Panc1 (cell line): Measurements from ENCODE around the gene MAPK8IP3. TPM values are rescaled to one million over a fixed set of nuclear protein-coding genes. Genes with fewer than 3 reads are reported as not detected.

Source experiments
- ATAC-seq: fragments of 200-7000 bp; cut with Tn5 transposase; 2 replicates; pipeline ENCODE4 v1.9.1; 2020; ENCODE audit warnings: mild to moderate bottlenecking, moderate library complexity
- BruUV-seq: library from RNA; stranded (reverse); fragments of 400-500 nt; replicated peaks from 2 replicates; lab custom pipeline; 2021; lab: Mats Ljungman, UMichigan
- CTCF ChIA-PET: fragments of 300-600 bp; sonication (Branson Sonifier 250); formaldehyde crosslinking; loops from one replicate; lab custom pipeline; 2022; ENCODE audit warnings: antibody characterized with exemption; lab: Charles Lee
- POLR2A ChIA-PET: fragments of 300-600 bp; sonication (Branson Sonifier 250); formaldehyde crosslinking; loops from one replicate; lab custom pipeline; 2022; ENCODE audit warnings: antibody characterized with exemption; lab: Charles Lee
- DNase-seq: peaks from one replicate; pipeline ENCODE4 v3.0.0-alpha.2; 2010; ENCODE audit warnings: low read depth, low spot score
- H3K27ac ChIP-seq: 2 replicates; pipeline ENCODE4 v1.5.1; 2011; ENCODE audit warnings: mild to moderate bottlenecking, low read length, inconsistent platforms
- H3K27me3 ChIP-seq: fragments of 200-500 bp; sonication (Bioruptor generic); 2 replicates; pipeline ENCODE4 v1.6.0; 2014; ENCODE audit warnings: low read length, inconsistent platforms; ENCODE audit not compliant: control insufficient read depth, insufficient read depth
- H3K36me3 ChIP-seq: fragments of 200-500 bp; sonication (Bioruptor generic); 2 replicates; pipeline ENCODE4 v1.5.1; 2014; ENCODE audit warnings: inconsistent platforms, mild to moderate bottlenecking, low read length, moderate library complexity; ENCODE audit not compliant: control insufficient read depth, insufficient read depth
- H3K4me1 ChIP-seq: 2 replicates; pipeline ENCODE4 v1.5.1; 2011; ENCODE audit warnings: inconsistent platforms, mild to moderate bottlenecking, low read length, moderate library complexity; ENCODE audit not compliant: control insufficient read depth, insufficient read depth
- H3K4me3 ChIP-seq, 2 experiments: 2 replicates each; pipeline ENCODE4 v1.5.1; 2011 to 2012; ENCODE audit warnings: low read depth in 2 of 2, low read length in 2 of 2, mild to moderate bottlenecking in 2 of 2, inconsistent platforms in 1 of 2, moderate library complexity in 1 of 2
- H3K9me3 ChIP-seq: fragments of 200-500 bp; sonication (Bioruptor generic); 2 replicates; pipeline ENCODE4 v1.5.1; 2014; ENCODE audit warnings: low read depth, mild to moderate bottlenecking, inconsistent platforms, low read length, moderate library complexity; ENCODE audit not compliant: control insufficient read depth, insufficient read depth
- CTCF ChIP-seq: fragments of 450-650 bp; IDR thresholded peaks from 2 replicates; pipeline ENCODE4 v1.5.1; 2017; ENCODE audit warnings: mild to moderate bottlenecking
- POLR2AphosphoS5 ChIP-seq: IDR thresholded peaks from 2 replicates; pipeline ENCODE4 v1.6.1; 2012; ENCODE audit warnings: mild to moderate bottlenecking, low read depth, low read length, moderate library complexity
- REST ChIP-seq, 2 experiments: IDR thresholded peaks; 2 replicates each; pipeline ENCODE4 v1.6.1; 2011 to 2012; ENCODE audit warnings: low read depth in 2 of 2, control low read depth in 1 of 2, low read length in 1 of 2, mild to moderate bottlenecking in 1 of 2, moderate library complexity in 1 of 2; ENCODE audit not compliant: insufficient read depth in 1 of 2
- SIN3A ChIP-seq: IDR thresholded peaks from 2 replicates; pipeline ENCODE4 v1.6.1; 2012; ENCODE audit warnings: low read depth, mild to moderate bottlenecking, low read length, moderate library complexity, borderline replicate concordance; ENCODE audit not compliant: insufficient read depth
- TCF7L2 ChIP-seq: IDR thresholded peaks from 2 replicates; pipeline ENCODE4 v1.6.1; 2011; ENCODE audit warnings: mild to moderate bottlenecking, low read depth, low read length, inconsistent platforms
- in situ Hi-C: cut with HindIII; loops from 2 replicates; pipeline ENCODE4 v1.10.0; 2016; ENCODE audit warnings: low sequenced_read_pairs, low pct_unique_long_range_greater_than_20kb
- intact Hi-C: fragments of 100-400 bp; cut with micrococcal nuclease; formaldehyde crosslinking; loops from one replicate; pipeline ENCODE4 v1.10.0; 2022; ENCODE audit not compliant: unreplicated experiment
- total RNA-seq: library from RNA; stranded (reverse); gene quantifications from one replicate; pipeline ENCODE4 v1.2.1, GENCODE V29; 2021; ENCODE audit not compliant: unreplicated experiment

MAPK8IP3 gene
- total RNA-seq, 1 experiment from 2014 or later = 108 TPM

GRCh38 chr16:1789643-1790045, 83.6 kb downstream of the MAPK8IP3 start:
- POLR2A ChIA-PET = no interaction called here
- no TSS peak for BruUV-seq
- TF ChIP-seq REST (IDR thresholded peaks at IDR 0.05; ENCODE audit: insufficient read depth in 1 of 2, low read depth in 2 of 2, low read length in 1 of 2) = no peak
- TF ChIP-seq POLR2AphosphoS5 = no peak
- no peak for TF ChIP-seq TCF7L2
- TF ChIP-seq CTCF = no peak
- Histone ChIP-seq H3K27me3 (no peaks in the 10 kb centered on the region), H3K4me3 (no peak overlapping the region), H3K4me1 (peaks cover 3% of the 10 kb centered on the region; the same call in 1 of the 2 replicates), H3K36me3 (no peaks in the 10 kb centered on the region), H3K9me3 (no peaks in the 10 kb centered on the region), H3K27ac (no peak overlapping the region)
- DNase-seq (no peak), ATAC-seq (no peak)
- CTCF ChIA-PET = no interaction called here
- intact Hi-C loops = no loop called here
- in situ Hi-C loops = no loop called here

GRCh38 chr16:1790261-1790610, 84.2 kb downstream of the MAPK8IP3 start:
- Histone ChIP-seq H3K4me3 (no peak overlapping the region), H3K36me3 (no peaks in the 10 kb centered on the region), H3K27me3 (no peaks in the 10 kb centered on the region), H3K4me1 (peaks cover 3% of the 10 kb centered on the region; the same call in 1 of the 2 replicates), H3K9me3 (no peaks in the 10 kb centered on the region), H3K27ac (no peak overlapping the region)
- intact Hi-C loops (no loop called here), in situ Hi-C loops (no loop called here)
- TF ChIP-seq TCF7L2 (no peak), REST (IDR thresholded peaks at IDR 0.05; ENCODE audit: insufficient read depth in 1 of 2, low read depth in 2 of 2, low read length in 1 of 2) (no peak), SIN3A (no peak), POLR2AphosphoS5 (no peak), CTCF (no peak)
- no TSS peak for BruUV-seq
- ChIA-PET POLR2A (no interaction called here), CTCF (no interaction called here)
- no peak for DNase-seq
- no peak for ATAC-seq
